Endometrial microvascular endothelial cells (primary cell): ENCODE data around the gene FCN2. TPM values are rescaled to one million over a fixed set of nuclear protein-coding genes. Genes with fewer than 3 reads are reported as not detected.
"Not testable (repeated sequence)": the region's sequence is repeated elsewhere in the genome, so short reads cannot be mapped to it uniquely, and the experiment has no call there.

Experiments
- in situ Hi-C: cut with HindIII; loops from 2 replicates; pipeline ENCODE4 v1.10.0; 2017; ENCODE audit warnings: low sequenced_read_pairs, low pct_unique_long_range_greater_than_20kb; ENCODE audit errors: inconsistent ontology term
- total RNA-seq: library from RNA; depleted of rRNA; stranded (reverse); fragments of >200 nt; gene quantifications from one replicate; pipeline ENCODE4 v1.2.3, GENCODE V29; 2015; ENCODE audit errors: inconsistent ontology term

The FCN2 gene
- total RNA-seq, 1 donor from 2014 or later, result not detected

DNA sequence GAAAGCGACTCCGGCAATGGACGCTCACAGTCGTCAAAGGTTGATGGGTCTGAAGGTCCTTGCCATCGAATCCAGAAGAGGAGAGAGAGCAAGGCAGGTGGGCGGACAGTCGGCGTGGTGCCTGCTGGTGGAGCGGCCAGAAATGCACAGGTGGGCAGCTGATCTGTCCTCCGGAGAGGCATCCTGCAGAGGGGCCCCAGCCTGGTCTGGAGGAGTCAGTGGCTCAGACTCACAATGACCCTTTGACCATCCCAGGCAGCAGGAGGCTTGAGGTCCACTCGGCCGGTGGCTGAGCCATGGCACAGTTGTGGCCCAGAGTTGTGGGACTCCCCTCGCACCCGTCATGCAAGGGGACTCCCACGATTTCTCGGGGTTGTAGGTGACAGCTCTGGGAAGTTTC, 34.4 kb upstream of the FCN2 start:
- in situ Hi-C loops, result no loop called here

DNA sequence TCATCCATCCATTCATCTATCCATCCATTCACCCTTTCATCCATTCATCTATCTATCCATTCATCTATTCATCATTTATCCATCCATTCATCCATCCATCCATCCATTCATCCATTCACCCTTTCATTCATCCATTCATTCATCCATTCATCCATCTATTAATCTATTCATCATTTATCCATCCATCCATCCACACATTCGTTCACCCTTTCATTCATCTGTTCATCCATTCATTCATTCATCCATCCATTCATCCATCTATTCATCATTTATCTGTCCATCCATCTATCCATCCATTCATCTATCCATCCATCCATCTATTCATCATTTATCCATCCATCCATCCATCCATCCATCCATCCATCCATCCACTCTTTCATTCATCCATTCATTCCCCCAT, 33.9 kb upstream of the FCN2 start:
- in situ Hi-C loops, result no loop called here

DNA sequence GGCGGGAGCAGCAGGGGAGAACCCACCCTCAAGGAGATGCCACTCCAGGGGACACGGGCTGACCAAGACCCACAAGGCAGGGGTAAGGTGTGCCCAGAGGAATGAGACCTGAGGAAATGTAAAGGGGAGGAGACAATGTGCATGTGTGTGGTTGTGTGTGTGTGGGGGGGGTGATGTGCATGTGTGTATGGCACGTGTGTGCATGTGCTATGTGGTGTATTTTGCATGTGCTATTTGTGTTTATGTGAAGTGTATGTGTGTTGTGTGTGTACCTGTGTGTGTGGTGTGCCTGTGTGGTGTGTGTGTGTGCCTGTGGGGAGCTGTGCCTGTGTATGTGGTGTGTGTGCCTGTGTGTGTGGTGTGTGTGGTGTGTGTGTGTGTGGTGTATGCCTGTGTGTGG, 33.5 kb upstream of the FCN2 start:
- in situ Hi-C loops, result no loop called here

DNA sequence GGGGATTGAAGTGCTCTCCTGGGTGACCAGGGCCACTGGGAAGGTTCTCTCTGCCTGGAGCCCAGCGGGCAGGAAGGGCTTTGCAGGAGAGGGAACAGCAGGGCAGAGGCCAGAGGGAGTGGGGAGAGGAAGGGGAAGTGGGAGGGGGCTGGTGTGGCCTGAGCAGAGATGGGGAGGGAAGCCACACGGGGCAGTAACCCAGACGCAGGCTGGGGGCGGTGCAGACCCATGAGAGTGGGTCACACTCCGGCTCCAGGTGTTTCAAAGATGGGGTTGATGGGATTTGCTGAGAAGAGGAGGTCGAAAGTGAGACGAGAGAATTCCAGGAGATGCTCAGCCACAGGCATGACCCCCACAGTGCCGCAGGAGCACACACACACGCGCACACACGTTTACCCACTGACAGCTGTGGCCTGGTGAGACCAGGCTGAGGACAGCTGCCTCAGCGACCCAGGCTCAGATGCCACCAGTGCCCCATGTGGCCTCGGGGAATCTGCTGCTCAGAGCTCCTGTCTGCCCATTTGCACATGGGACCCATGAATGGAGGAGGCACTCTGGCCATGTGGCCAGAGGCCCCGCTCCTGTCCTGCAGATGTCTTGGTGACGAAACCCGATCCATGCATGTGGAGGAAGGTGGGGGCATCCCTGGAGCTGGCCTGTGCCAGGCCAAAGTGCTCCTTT, 32.7 kb upstream of the FCN2 start:
- in situ Hi-C loops, result no loop called here

DNA sequence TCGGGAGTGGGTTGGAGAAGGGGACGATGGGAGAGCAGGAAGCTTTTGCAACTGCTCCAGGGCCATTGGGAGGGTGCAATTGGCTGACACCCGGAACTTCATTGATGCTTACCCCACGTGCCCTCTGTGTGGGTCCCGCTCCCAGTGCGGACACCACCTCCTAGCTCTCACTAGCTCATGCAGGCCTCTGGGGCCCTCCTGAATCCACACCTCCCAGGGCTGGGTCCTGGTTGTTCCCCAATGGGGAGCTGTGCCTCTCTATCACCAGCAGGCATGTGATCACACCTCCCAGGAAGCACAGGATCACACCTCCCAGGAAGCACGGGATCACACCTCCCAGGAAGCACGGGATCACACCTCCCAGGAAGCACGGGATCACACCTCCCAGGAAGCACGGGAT, 32.1 kb upstream of the FCN2 start:
- in situ Hi-C loops, result no loop called here

DNA sequence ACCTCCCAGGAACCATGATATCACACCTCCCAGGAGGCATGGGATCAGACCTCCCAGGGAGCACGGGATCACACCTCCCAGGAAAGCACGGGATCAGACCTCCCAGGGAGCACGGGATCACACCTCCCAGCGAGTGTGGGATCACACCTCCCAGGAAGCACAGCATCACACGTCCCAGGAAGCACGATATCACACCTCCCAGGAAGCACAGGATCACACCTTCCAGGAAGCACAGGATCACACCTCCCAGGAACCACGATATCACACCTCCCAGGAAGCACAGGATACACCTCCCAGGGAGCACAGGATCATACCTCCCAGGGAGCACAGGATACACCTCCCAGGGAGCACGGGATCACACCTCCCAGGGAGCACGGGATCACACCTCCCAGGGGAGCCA, 30.0 kb upstream of the FCN2 start:
- in situ Hi-C loops, result no loop called here

DNA sequence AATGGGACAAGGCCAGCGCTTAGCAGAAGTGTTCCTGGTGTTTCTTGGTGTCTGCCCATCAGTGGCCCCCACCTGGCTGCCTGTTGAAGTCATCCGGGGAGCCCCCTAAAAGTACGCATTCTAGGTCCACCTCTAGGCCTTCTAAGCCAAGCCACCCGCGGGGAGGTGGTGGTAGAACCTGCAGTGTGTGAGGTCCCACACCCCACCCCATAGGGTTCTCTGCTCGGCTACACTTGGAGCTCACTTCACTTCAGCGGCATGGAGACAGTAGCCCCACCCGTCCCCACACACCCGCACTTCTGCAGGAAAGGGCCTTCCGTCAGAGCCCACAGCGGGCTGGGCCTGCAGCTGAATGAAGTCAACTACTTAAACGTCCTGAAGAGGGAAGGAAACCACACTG, 29.6 kb upstream of the FCN2 start:
- in situ Hi-C loops, result no loop called here

DNA sequence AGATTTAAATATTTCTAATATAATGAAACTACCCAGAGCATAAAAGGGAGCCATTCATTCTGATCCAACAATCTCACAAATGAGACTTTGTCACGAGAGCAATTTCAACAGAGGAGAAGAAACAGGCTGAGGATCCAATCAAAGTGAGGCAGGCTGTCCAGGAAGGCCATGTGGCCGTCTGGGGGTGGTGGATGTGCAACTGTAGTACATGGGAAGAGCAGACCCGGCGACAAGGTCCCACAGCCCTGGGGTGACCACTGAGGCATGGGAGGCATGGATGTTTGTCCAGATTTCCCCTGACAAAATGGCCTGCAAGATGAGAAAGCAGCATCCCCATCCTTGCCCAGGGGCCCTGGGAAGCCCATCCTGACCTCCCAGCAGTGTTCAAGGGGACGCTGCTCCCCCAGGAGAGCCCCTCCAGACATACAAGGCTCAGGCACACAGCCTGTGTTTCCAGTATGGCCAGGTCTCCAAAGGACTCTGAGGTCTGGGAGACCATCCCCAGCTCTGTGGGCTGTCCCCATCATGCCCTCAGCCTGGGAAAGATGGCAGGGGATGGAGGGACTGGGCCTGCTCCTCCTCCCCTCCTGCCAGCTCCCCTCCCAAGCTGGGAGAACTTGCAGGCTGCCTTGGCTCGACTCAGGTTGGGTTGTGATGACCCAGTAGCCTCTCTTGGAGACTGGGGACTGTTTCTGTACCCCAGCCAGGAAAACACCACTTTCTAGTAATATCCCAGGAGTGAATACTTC, 27.5 kb upstream of the FCN2 start:
- in situ Hi-C loops, result no loop called here

DNA sequence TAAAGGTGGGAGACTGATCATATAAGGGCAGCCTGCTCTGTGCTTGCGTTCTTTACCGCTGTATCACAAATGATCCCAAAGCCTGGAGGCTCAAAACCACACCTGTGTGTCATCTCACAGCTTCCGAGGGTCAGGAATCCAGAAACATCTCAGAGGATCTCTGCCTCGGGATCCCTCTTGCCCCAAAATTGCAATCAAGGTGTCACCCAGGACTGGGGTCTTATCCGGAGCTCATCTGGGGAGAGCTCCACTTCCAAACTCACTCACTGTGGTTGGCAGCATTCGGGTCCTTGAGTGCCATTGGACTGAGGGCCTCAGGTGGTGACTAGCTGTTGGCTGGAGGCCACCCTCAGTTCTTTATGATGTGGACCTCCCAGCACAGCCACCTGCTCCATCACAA, 26.7 kb upstream of the FCN2 start:
- in situ Hi-C loops, result no loop called here

DNA sequence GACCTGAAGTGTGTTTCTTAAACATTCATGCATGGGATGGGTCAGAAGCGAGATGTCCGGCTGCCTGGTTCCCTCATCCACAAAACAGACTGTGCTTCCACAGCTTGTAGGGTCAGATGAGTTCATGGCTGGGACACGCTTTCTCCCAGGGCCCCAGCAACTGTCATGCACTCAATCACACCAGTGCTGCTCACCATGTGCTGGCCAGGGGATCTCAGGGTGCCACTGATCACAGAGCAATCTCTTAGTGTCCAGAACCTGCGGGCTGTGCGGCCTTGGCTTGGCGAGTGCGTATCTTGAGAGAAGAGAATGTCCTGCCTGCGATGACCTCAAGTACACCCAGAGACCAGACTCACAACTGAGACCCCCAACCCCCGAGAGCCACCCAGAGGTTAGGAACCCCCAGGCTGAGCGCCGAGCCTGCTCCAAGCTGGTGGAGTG, 26.0 kb upstream of the FCN2 start:
- in situ Hi-C loops, result no loop called here

DNA sequence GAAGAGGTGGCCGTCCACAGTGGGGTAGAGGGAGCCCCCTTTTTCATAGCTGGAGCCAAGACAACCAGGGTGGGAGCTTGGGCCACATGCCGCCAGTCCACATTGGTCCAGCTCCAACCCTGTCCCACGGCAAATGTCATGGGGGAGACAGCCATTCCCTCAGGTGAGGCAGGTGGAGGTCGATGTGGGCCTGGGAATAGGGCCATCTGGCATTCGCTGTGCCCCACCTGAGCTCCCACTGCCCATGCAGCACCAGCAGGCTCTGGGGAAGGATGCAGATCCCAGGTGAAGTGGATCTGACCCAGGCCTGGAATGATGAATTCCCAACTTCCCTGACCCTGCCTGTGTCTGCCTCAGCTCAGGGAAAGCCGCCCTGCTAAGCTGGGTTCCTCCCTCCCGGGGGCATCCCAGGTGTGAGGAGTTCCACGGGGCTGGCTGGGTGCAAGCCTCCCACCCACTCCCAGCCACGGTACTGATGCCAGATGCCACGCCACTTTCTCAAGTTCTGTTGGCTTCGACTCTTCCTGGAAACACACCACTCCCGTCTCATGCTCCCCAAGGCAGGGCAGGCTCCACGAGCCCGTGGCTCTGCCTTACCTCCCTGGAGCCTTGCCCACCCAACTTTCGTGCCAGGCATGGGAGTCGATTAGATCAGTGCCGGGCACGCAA, 25.2 kb upstream of the FCN2 start:
- in situ Hi-C loops, result no loop called here

DNA sequence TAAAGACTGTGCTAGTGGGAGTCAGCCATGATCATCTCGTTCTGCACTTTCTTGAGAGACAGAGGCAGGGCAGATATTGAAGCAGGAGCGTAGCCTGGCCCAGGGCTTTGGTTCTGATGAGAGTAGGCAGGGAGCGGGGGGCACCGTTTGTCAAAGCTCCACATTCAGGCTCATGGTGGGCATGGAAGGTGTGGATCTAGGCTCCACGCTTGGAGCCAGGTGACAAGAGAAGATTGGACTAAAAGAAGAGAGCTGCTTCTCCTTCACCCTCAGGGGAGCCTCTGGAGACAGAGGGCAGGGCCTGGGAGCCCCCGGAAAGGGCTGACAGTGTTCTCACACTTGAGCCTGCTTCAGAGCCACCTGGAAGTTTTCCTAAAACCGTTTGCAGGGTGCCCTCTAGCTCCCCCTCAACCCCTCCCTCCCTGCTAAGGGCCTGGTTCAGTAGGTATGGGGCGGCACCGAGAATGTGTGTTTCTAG, 24.7 kb upstream of the FCN2 start:
- in situ Hi-C loops, result no loop called here

DNA sequence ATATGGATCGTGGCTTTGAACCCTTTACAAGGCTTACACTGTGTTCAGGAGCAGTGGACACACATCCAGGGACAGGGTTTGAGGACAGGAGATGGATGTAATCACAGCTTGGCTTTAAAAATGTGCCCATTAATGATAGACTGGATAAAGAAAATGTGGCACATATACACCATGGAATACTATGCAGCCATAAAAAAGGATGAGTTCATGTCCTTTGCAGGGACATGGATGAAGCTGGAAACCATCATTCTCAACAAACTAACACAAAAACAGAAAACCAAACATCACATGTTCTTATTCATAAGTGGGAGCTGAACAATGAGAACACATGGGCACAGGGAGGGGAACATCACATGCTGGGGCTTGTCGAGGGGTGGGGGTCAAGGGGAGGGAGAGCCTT, 23.2 kb upstream of the FCN2 start:
- in situ Hi-C loops, result not testable (repeated sequence)

DNA sequence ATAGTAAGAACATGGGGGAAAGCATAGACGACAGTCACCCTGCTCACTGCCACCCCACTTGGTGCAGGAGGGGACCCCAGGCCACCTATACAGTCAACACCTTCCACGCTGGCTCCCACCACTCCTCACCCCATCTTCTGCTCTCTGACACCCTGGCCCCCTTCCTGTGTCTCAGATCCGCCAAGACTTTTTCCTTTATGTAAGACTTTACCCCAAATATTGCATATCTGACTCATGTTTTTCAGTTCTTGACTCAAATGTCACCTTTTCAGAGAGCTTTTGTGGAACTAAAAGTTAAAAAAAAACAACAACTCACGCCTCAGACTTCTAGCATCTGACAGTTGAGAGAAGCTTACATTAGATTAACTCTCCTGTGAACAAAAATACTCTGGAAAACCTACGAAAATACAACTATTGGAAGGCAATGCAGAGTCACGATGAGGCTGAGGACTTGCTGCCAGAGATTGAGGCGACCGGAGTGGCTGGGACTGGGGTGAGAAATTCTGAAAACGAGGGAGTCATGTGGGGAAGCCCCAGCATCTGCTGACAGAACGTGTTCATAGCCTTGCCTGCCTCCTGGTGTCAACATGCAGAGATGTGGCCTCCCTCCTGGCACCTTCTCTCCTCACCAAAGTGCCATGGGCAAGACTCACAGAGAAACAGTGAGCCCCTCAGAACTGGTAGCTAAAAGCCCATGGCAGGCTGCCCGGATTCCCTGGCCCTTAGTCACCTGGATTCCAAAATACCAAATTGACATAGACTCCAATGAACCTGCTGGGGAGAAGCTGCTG, 22.4 kb upstream of the FCN2 start:
- in situ Hi-C loops, result no loop called here

DNA sequence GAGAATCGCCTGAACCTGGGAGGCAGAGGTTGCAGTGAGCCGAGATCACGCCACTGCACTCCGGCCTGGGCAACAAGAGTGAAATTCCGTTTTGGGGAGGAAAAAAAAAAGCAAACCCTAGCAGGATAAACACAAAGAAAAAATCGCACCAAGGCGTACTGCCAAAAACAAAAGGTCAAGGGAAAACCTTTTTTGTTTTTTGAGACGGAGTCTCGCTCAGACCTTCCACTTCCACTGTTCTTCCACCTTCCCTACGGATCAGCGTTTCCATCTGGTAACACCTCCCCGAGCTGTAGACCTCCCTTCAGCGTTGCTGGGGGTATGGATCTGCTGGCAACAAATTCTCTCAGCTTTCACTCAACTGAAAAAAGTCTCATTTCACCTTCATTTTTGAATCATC, 20.1 kb upstream of the FCN2 start:
- in situ Hi-C loops, result no loop called here

DNA sequence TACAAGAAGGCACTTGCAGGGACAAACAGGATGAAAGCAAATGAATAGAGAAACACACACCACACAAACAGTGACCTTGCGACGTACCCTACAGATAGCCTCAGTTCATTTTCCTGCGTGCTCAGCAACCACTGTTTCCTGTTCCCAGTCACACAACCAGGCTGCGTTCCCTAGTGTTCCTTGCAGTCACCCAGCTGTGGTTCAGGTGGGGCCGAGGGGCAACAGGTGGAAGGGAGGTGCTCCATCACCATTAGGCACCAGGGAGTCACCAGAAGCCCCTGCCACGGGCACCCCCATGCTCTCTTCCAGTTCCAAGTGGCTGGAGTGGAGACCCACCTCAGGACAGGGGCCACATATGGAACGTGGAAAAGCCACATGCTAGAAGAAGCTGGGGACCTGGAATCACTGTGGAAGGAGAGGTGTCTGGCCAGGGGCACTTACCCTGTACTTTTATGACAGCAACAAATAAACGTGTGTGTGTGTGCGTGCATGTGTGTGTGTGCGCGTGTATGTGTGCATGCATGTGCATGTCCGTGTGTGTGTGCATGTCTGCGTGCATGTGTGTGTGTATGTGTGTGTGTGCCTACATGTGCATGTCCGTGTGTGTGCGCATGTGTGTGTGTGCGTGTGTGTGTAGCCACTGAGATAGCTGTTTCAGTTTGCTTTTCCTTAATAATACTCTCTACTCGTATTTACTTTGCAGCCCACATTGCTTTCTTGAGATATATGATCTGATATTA, 18.8 kb upstream of the FCN2 start:
- in situ Hi-C loops, result no loop called here

DNA sequence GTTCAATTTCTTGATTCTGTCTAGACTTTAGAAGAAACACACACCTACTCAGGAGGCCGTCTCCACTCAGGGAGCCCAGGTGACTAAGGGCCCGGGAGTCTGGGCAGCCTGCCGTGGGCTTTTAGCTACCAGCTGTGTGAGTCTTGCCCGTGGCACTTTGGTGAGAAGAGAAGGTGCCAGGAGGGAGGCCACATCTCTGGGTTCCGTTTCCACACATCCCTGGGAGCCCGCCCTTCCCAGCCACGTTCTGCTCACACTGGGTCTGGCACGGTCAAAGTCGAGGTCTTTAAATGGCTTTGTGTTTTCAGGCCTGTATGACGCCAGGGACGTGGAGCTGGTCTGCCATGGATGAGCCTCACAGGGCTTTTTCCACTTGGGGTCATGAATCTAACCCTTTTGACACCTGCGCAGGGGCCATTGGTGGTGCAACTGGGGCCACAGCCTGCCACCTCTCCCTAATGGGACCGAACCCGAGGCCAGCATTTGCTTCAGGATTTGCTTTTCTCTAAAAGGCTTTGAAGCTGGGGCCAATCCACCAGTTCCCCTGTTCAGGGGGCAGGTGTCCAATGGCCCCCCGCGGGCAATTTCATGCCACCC, 17.2 kb upstream of the FCN2 start:
- in situ Hi-C loops, result no loop called here
